Neutrophil (primary cell): ENCODE measurements around the gene KCNRG.

Source experiments
- H3K27ac ChIP-seq: fragments of 200-600 bp; sonication (generic); 2 replicates; pipeline ENCODE4 v1.5.1; 2016; ENCODE audit warnings: mild to moderate bottlenecking, moderate library complexity
- H3K27me3 ChIP-seq: fragments of 200-600 bp; sonication (generic); 2 replicates; pipeline ENCODE4 v1.6.0; 2016; ENCODE audit warnings: mild to moderate bottlenecking
- H3K36me3 ChIP-seq: fragments of 200-600 bp; sonication (generic); 2 replicates; pipeline ENCODE4 v1.5.1; 2017
- H3K4me1 ChIP-seq, 2 experiments: fragments of 200-600 bp in 1 of 2; sonication (generic) in 1 of 2; 1 replicate in 1 of 2; 2 replicates in 1 of 2; pipeline versions ENCODE4 v1.5.1 to v1.6.1; 2013 to 2016; ENCODE audit warnings: low read depth in 1 of 2, low read length in 1 of 2, mild to moderate bottlenecking in 1 of 2, moderate library complexity in 1 of 2; ENCODE audit not compliant: control insufficient read depth in 1 of 2, insufficient read depth in 1 of 2
- H3K4me3 ChIP-seq, 2 experiments: fragments of 200-600 bp in 1 of 2; sonication (generic) in 1 of 2; 1 replicate in 1 of 2; 2 replicates in 1 of 2; pipeline ENCODE4 v1.5.1; 2013 to 2016; ENCODE audit warnings: low read depth in 1 of 2, low read length in 1 of 2, mild to moderate bottlenecking in 1 of 2, moderate library complexity in 1 of 2
- H3K9me3 ChIP-seq: fragments of 200-600 bp; sonication (generic); 2 replicates; pipeline ENCODE4 v1.5.1; 2016
- TF ChIP-seq, protein P1 (sequence below): fragments of 200-600 bp; sonication (generic); IDR thresholded peaks from 2 replicates; pipeline ENCODE4 v1.5.1; 2016; ENCODE audit warnings: antibody characterized with exemption

The KCNRG gene, protein sequence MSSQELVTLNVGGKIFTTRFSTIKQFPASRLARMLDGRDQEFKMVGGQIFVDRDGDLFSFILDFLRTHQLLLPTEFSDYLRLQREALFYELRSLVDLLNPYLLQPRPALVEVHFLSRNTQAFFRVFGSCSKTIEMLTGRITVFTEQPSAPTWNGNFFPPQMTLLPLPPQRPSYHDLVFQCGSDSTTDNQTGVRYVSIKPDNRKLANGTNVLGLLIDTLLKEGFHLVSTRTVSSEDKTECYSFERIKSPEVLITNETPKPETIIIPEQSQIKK

DNA sequence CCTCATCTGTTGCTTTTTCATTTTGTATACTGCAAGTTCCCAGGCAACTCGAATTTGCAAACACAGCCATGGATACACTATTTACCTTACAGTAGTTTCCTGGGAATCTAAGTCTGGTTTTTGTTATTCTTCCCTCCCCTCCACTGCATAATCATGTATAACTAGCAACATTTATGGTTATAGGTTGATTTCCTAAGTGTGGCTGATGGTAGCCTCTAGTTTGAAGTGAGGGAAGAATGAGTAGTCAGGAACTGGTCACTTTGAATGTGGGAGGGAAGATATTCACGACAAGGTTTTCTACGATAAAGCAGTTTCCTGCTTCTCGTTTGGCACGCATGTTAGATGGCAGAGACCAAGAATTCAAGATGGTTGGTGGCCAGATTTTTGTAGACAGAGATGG lies at the start of gene KCNRG:
Gene KCNRG, plus strand, starts transcription at position 187 of the 400 bp plus-strand sequence. Its CDS starts 50 bp downstream, at position 237.
- Histone ChIP-seq H3K27me3 (no peaks in the 10 kb centered on the region), H3K36me3 (peaks cover 59% of the 10 kb centered on the region), H3K4me1 (no peaks in the 10 kb centered on the region), H3K27ac (no peak within 1 kb of the TSS), H3K9me3 (no peaks in the 10 kb centered on the region), H3K4me3 (no peak within 1 kb of the TSS)
- TF ChIP-seq, protein P1, sequence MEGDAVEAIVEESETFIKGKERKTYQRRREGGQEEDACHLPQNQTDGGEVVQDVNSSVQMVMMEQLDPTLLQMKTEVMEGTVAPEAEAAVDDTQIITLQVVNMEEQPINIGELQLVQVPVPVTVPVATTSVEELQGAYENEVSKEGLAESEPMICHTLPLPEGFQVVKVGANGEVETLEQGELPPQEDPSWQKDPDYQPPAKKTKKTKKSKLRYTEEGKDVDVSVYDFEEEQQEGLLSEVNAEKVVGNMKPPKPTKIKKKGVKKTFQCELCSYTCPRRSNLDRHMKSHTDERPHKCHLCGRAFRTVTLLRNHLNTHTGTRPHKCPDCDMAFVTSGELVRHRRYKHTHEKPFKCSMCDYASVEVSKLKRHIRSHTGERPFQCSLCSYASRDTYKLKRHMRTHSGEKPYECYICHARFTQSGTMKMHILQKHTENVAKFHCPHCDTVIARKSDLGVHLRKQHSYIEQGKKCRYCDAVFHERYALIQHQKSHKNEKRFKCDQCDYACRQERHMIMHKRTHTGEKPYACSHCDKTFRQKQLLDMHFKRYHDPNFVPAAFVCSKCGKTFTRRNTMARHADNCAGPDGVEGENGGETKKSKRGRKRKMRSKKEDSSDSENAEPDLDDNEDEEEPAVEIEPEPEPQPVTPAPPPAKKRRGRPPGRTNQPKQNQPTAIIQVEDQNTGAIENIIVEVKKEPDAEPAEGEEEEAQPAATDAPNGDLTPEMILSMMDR, result no peak

DNA sequence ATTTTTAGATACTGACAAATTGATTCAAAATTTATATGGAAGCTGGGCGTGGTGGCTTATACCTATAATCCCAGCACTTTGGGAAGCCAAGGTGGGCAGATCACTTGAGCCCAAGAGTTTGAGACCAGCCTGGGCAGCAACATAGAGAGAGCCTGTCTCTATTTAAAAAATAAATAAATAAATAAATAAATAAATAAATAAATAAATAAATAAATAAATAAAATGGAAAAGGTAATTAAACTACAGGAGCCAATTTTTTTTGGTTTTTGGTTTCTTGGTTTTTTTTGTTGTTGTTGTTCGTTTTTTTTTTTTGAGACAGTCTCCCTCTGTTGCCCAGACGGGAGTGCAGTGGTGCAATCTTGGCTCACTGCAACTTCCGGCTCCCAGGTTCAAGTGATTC lies 47.8 kb upstream of the KCNRG start:
- Histone ChIP-seq H3K4me1 (no peaks in the 10 kb centered on the region), H3K9me3 (no peaks in the 10 kb centered on the region), H3K27ac (no peak overlapping the region), H3K36me3 (peaks cover 11% of the 10 kb centered on the region), H3K4me3 (no peak overlapping the region), H3K27me3 (no peaks in the 10 kb centered on the region)
- TF ChIP-seq, protein P1, result no peak

- TF ChIP-seq, protein P1, result no peak
- no peak overlapping the region for H3K4me3 ChIP-seq
- H3K36me3 ChIP-seq, result peaks cover 26% of the 10 kb centered on the region
- no peaks in the 10 kb centered on the region for H3K9me3 ChIP-seq
- peaks cover 0 to 6% of the 10 kb centered on the region in 2 experiments for H3K4me1 ChIP-seq
- H3K27me3 ChIP-seq, result no peaks in the 10 kb centered on the region
- no peak overlapping the region for H3K27ac ChIP-seq
These were observed 42.5 kb upstream of the KCNRG start for GRCh38 chr13:49972709-49973108.

GRCh38 chr13:49975826-49976225 lies 39.4 kb upstream of the KCNRG start:
- Histone ChIP-seq H3K36me3 (peaks cover 20% of the 10 kb centered on the region), H3K27me3 (no peaks in the 10 kb centered on the region), H3K4me1 (peaks cover 0 to 6% of the 10 kb centered on the region in 2 experiments), H3K27ac (no peak overlapping the region), H3K4me3 (no peak overlapping the region), H3K9me3 (no peaks in the 10 kb centered on the region)
- TF ChIP-seq, protein P1, result no peak

- Histone ChIP-seq H3K4me3 (no peak overlapping the region), H3K4me1 (peaks cover 0 to 6% of the 10 kb centered on the region in 2 experiments), H3K36me3 (peaks cover 20% of the 10 kb centered on the region), H3K27me3 (no peaks in the 10 kb centered on the region), H3K27ac (no peak overlapping the region), H3K9me3 (no peaks in the 10 kb centered on the region)
- TF ChIP-seq, protein P1, result peak; percentile 73
These were observed 38.7 kb upstream of the KCNRG start for GRCh38 chr13:49976314-49977258.
